IPS-18a (cell line): ENCODE data around the gene GBP1.
"Not testable (repeated sequence)": the region's sequence is repeated elsewhere in the genome, so short reads cannot be mapped to it uniquely, and the experiment has no call there.

Source experiments
- H3K27ac ChIP-seq: one replicate; pipeline ENCODE4 v1.5.1; 2013; ENCODE audit warnings: low read length
- H3K27me3 ChIP-seq: one replicate; pipeline ENCODE4 v1.6.1; 2013; ENCODE audit warnings: mild to moderate bottlenecking, low read length; ENCODE audit not compliant: control insufficient read depth, insufficient read depth
- H3K36me3 ChIP-seq: one replicate; pipeline ENCODE4 v1.6.1; 2013; ENCODE audit warnings: low read depth, low read length; ENCODE audit not compliant: control insufficient read depth
- H3K4me1 ChIP-seq: one replicate; pipeline ENCODE4 v1.6.1; 2013; ENCODE audit warnings: low read depth, low read length; ENCODE audit not compliant: control insufficient read depth
- H3K4me3 ChIP-seq: one replicate; pipeline ENCODE4 v1.5.1; 2013; ENCODE audit warnings: low read length
- H3K9ac ChIP-seq: one replicate; pipeline ENCODE4 v1.6.1; 2013; ENCODE audit warnings: mild to moderate bottlenecking, low read length, moderate library complexity
- H3K9me3 ChIP-seq: one replicate; pipeline ENCODE4 v1.6.1; 2013; ENCODE audit warnings: low read depth, low read length; ENCODE audit not compliant: control insufficient read depth

The GBP1 gene

GRCh38 chr1:89087241-89087640, 22.2 kb upstream of the GBP1 start:
- no peaks in the 10 kb centered on the region for H3K27me3 ChIP-seq
- peaks cover 12% of the 10 kb centered on the region for H3K4me1 ChIP-seq
- H3K9ac ChIP-seq, result no peak overlapping the region
- no peaks in the 10 kb centered on the region for H3K36me3 ChIP-seq
- no peaks in the 10 kb centered on the region for H3K9me3 ChIP-seq
- no peak overlapping the region for H3K27ac ChIP-seq
- no peak overlapping the region for H3K4me3 ChIP-seq

GRCh38 chr1:89085781-89086180, 20.8 kb upstream of the GBP1 start:
- Histone ChIP-seq H3K4me3 (no peak overlapping the region), H3K36me3 (no peaks in the 10 kb centered on the region), H3K9me3 (peaks cover 4% of the 10 kb centered on the region), H3K27ac (no peak overlapping the region), H3K4me1 (peaks cover 12% of the 10 kb centered on the region), H3K27me3 (no peaks in the 10 kb centered on the region), H3K9ac (no peak overlapping the region)

GRCh38 chr1:89081005-89081404, 16.0 kb upstream of the GBP1 start:
- Histone ChIP-seq H3K4me1 (peaks cover 1% of the 10 kb centered on the region), H3K9ac (no peak overlapping the region), H3K27ac (no peak overlapping the region), H3K27me3 (no peaks in the 10 kb centered on the region), H3K4me3 (no peak overlapping the region), H3K9me3 (peaks cover 10% of the 10 kb centered on the region), H3K36me3 (no peaks in the 10 kb centered on the region)

GRCh38 chr1:89080068-89080467, 15.1 kb upstream of the GBP1 start:
- H3K9ac ChIP-seq, H3K36me3 ChIP-seq, H3K4me3 ChIP-seq, H3K4me1 ChIP-seq, H3K27ac ChIP-seq, H3K27me3 ChIP-seq: not testable (repeated sequence)
- peaks cover 10% of the 10 kb centered on the region for H3K9me3 ChIP-seq

- H3K9ac ChIP-seq, result not testable (repeated sequence)
Measured at GRCh38 chr1:89072466-89073065, 7.6 kb upstream of the GBP1 start.

GRCh38 chr1:89070509-89070908, 5.5 kb upstream of the GBP1 start:
- Histone ChIP-seq H3K4me1 (no peaks in the 10 kb centered on the region), H3K9ac (no peak overlapping the region), H3K27ac (no peak overlapping the region), H3K36me3 (no peaks in the 10 kb centered on the region), H3K4me3 (no peak overlapping the region), H3K27me3 (no peaks in the 10 kb centered on the region), H3K9me3 (no peaks in the 10 kb centered on the region)

More at GRCh38 chr1:89072466-89073065, 7.6 kb upstream of the GBP1 start:
- H3K36me3 ChIP-seq, H3K27me3 ChIP-seq, H3K9me3 ChIP-seq, H3K4me1 ChIP-seq, H3K4me3 ChIP-seq, H3K27ac ChIP-seq: not testable (repeated sequence)

- Histone ChIP-seq H3K4me3 (no peak overlapping the region), H3K36me3 (no peaks in the 10 kb centered on the region), H3K9me3 (no peaks in the 10 kb centered on the region), H3K27me3 (no peaks in the 10 kb centered on the region), H3K27ac (no peak overlapping the region), H3K4me1 (no peaks in the 10 kb centered on the region), H3K9ac (no peak overlapping the region)
Measured at GRCh38 chr1:89069951-89070350, 4.9 kb upstream of the GBP1 start.

GRCh38 chr1:89068291-89068690, 3.3 kb upstream of the GBP1 start:
- Histone ChIP-seq H3K36me3 (no peaks in the 10 kb centered on the region), H3K9ac (no peak overlapping the region), H3K27me3 (no peaks in the 10 kb centered on the region), H3K27ac (no peak overlapping the region), H3K4me1 (no peaks in the 10 kb centered on the region), H3K9me3 (no peaks in the 10 kb centered on the region), H3K4me3 (no peak overlapping the region)

GRCh38 chr1:89064632-89065031, 376 bp downstream of the GBP1 start:
- no peaks in the 10 kb centered on the region for H3K4me1 ChIP-seq
- H3K9ac ChIP-seq, result no peak overlapping the region
- H3K27me3 ChIP-seq, result no peaks in the 10 kb centered on the region
- H3K4me3 ChIP-seq, result no peak overlapping the region
- no peak overlapping the region for H3K27ac ChIP-seq
- no peaks in the 10 kb centered on the region for H3K36me3 ChIP-seq
- no peaks in the 10 kb centered on the region for H3K9me3 ChIP-seq

- Histone ChIP-seq H3K27ac (no peak overlapping the region), H3K27me3 (no peaks in the 10 kb centered on the region), H3K9me3 (no peaks in the 10 kb centered on the region), H3K4me3 (no peak overlapping the region), H3K4me1 (no peaks in the 10 kb centered on the region), H3K36me3 (no peaks in the 10 kb centered on the region), H3K9ac (no peak overlapping the region)
Measured at GRCh38 chr1:89063094-89063493, 1.9 kb downstream of the GBP1 start.

GRCh38 chr1:89060091-89060490, 4.9 kb downstream of the GBP1 start:
- no peaks in the 10 kb centered on the region for H3K27me3 ChIP-seq
- no peaks in the 10 kb centered on the region for H3K36me3 ChIP-seq
- H3K4me1 ChIP-seq, result no peaks in the 10 kb centered on the region
- H3K27ac ChIP-seq, result no peak overlapping the region
- H3K4me3 ChIP-seq, result no peak overlapping the region
- H3K9me3 ChIP-seq, result no peaks in the 10 kb centered on the region
- no peak overlapping the region for H3K9ac ChIP-seq

GRCh38 chr1:89051955-89052312, 13.1 kb downstream of the GBP1 start:
- Histone ChIP-seq H3K4me1 (no peaks in the 10 kb centered on the region), H3K36me3 (no peaks in the 10 kb centered on the region), H3K27me3 (no peaks in the 10 kb centered on the region), H3K4me3 (no peak overlapping the region), H3K9ac (no peak overlapping the region), H3K27ac (no peak overlapping the region), H3K9me3 (no peaks in the 10 kb centered on the region)
